ENCODE data around the gene CRYGN.

- TF ChIP-seq POLR2AphosphoS5 (IDR thresholded peaks at IDR 0.05), result no peak
- TF ChIP-seq, protein P1, sequence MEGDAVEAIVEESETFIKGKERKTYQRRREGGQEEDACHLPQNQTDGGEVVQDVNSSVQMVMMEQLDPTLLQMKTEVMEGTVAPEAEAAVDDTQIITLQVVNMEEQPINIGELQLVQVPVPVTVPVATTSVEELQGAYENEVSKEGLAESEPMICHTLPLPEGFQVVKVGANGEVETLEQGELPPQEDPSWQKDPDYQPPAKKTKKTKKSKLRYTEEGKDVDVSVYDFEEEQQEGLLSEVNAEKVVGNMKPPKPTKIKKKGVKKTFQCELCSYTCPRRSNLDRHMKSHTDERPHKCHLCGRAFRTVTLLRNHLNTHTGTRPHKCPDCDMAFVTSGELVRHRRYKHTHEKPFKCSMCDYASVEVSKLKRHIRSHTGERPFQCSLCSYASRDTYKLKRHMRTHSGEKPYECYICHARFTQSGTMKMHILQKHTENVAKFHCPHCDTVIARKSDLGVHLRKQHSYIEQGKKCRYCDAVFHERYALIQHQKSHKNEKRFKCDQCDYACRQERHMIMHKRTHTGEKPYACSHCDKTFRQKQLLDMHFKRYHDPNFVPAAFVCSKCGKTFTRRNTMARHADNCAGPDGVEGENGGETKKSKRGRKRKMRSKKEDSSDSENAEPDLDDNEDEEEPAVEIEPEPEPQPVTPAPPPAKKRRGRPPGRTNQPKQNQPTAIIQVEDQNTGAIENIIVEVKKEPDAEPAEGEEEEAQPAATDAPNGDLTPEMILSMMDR (IDR thresholded peaks at IDR 0.05), result no peak
Observed at GRCh38 chr7:151461942-151462230, 21.9 kb upstream of the CRYGN start.
